Stimulated activated CD8-positive, alpha-beta memory T cell treated with anti-CD3 and anti-CD28 coated beads, Interleukin-12 subunit alpha, Interleukin-12 subunit beta, amount 100 ng/mL, for 1 hour (primary cell): ENCODE measurements around the gene WWOX.

Experiments
- DNase-seq: peaks from one replicate; pipeline ENCODE4 v3.0.0-alpha.2; 2020; ENCODE audit warnings: low read depth

Gene WWOX

GRCh38 chr16:79181419-79181818 is 1082.0 kb downstream of the WWOX start:
- no peak for DNase-seq

GRCh38 chr16:79182616-79183015 is 1083.2 kb downstream of the WWOX start:
- DNase-seq, result no peak

- no peak for DNase-seq
Measured at GRCh38 chr16:79183571-79183970, 1084.1 kb downstream of the WWOX start.

- no peak for DNase-seq
Measured at GRCh38 chr16:79184464-79185030, 1085.1 kb downstream of the WWOX start.

- DNase-seq, result no peak
Measured at GRCh38 chr16:79185711-79186110, 1086.3 kb downstream of the WWOX start.

- DNase-seq, result no peak
Measured at GRCh38 chr16:79186196-79186595, 1086.7 kb downstream of the WWOX start.

GRCh38 chr16:79188115-79188738 is 1088.8 kb downstream of the WWOX start:
- DNase-seq, result no peak

- no peak for DNase-seq
Measured at GRCh38 chr16:79188739-79189122, 1089.3 kb downstream of the WWOX start.

- DNase-seq, result no peak
Measured at GRCh38 chr16:79190542-79190941, 1091.1 kb downstream of the WWOX start.

- no peak for DNase-seq
Measured at GRCh38 chr16:79191933-79192332, 1092.5 kb downstream of the WWOX start.

- DNase-seq, result no peak
Measured at GRCh38 chr16:79192904-79193303, 1093.5 kb downstream of the WWOX start.

GRCh38 chr16:79194291-79194690 is 1094.8 kb downstream of the WWOX start:
- DNase-seq, result no peak

- no peak for DNase-seq
Measured at GRCh38 chr16:79195938-79196337, 1096.5 kb downstream of the WWOX start.

- no peak for DNase-seq
Measured at GRCh38 chr16:79201436-79201835, 1102.0 kb downstream of the WWOX start.

GRCh38 chr16:79202977-79203376 is 1103.5 kb downstream of the WWOX start:
- no peak for DNase-seq

GRCh38 chr16:79204486-79204885 is 1105.0 kb downstream of the WWOX start:
- DNase-seq, result no peak

GRCh38 chr16:79206889-79207288 is 1107.4 kb downstream of the WWOX start:
- DNase-seq, result no peak

GRCh38 chr16:79209308-79209707 is 1109.9 kb downstream of the WWOX start:
- DNase-seq, result no peak

- no peak for DNase-seq
Measured at GRCh38 chr16:79210607-79211006, 1111.2 kb downstream of the WWOX start.

- no peak for DNase-seq
Measured at GRCh38 chr16:79211586-79211985, 1112.1 kb downstream of the WWOX start.

GRCh38 chr16:79212114-79212791 is 1112.8 kb downstream of the WWOX start:
- DNase-seq, result no peak

GRCh38 chr16:79213214-79213613 is 1113.8 kb downstream of the WWOX start:
- no peak for DNase-seq

GRCh38 chr16:79215289-79215688 is 1115.8 kb downstream of the WWOX start:
- DNase-seq, result no peak
